OCI-LY7 (cell line): ENCODE results near the gene RAPGEF5.

Source experiments
- CTCF ChIP-seq: fragments of 200-600 bp; sonication (generic); conservative IDR thresholded peaks from 2 replicates; pipeline ENCODE4 v1.5.1; 2014; ENCODE audit warnings: mild to moderate bottlenecking, antibody characterized with exemption, low read length, moderate library complexity, mixed read lengths
- EZH2phosphoT487 ChIP-seq: fragments of 200-600 bp; sonication (generic); IDR thresholded peaks from 2 replicates; pipeline ENCODE4 v1.6.1; 2018; ENCODE audit warnings: low read depth, borderline replicate concordance, mild to moderate bottlenecking, mixed run types, antibody characterized with exemption, low read length, moderate library complexity, mixed read lengths

GRCh38 chr7:22373911-22374310 is 17.0 kb upstream of the RAPGEF5 start:
- TF ChIP-seq CTCF (no peak), EZH2phosphoT487 (no peak)
